Stomach (tissue), 4 donors: ENCODE results near the gene FARSB.

ENCODE experiments used
- POLR2A ChIP-seq, 4 donors: fragments of 450-650 bp; IDR thresholded peaks; one replicate each; pipeline ENCODE4 v1.6.1; 2016; ENCODE audit warnings: antibody characterized with exemption in 4 of 4, control low read depth in 2 of 4, mild to moderate bottlenecking in 1 of 4, moderate library complexity in 1 of 4
- POLR2AphosphoS5 ChIP-seq, 3 donors: sonication (generic); formaldehyde crosslinking; IDR thresholded peaks; one replicate each; pipeline ENCODE4 v1.6.1; 2016; ENCODE audit warnings: antibody characterized with exemption in 3 of 3
- TF ChIP-seq, protein P1 (sequence below), 7 experiments: fragments of 450-650 bp in 4 of 7; fragments of 200-600 bp in 3 of 7; sonication (generic) in 3 of 7; IDR thresholded peaks; one replicate each; pipeline ENCODE4 v1.5.1; 2016 to 2019; ENCODE audit warnings: antibody characterized with exemption in 7 of 7, control low read depth in 2 of 7, mild to moderate bottlenecking in 1 of 7

- TF ChIP-seq, protein P1, sequence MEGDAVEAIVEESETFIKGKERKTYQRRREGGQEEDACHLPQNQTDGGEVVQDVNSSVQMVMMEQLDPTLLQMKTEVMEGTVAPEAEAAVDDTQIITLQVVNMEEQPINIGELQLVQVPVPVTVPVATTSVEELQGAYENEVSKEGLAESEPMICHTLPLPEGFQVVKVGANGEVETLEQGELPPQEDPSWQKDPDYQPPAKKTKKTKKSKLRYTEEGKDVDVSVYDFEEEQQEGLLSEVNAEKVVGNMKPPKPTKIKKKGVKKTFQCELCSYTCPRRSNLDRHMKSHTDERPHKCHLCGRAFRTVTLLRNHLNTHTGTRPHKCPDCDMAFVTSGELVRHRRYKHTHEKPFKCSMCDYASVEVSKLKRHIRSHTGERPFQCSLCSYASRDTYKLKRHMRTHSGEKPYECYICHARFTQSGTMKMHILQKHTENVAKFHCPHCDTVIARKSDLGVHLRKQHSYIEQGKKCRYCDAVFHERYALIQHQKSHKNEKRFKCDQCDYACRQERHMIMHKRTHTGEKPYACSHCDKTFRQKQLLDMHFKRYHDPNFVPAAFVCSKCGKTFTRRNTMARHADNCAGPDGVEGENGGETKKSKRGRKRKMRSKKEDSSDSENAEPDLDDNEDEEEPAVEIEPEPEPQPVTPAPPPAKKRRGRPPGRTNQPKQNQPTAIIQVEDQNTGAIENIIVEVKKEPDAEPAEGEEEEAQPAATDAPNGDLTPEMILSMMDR (IDR thresholded peaks at IDR 0.05) = no peak
- no peak for TF ChIP-seq POLR2AphosphoS5 (IDR thresholded peaks at IDR 0.05)
- TF ChIP-seq POLR2A (IDR thresholded peaks at IDR 0.05) = no peak
These were observed 83.1 kb downstream of the FARSB start for GRCh38 chr2:222572751-222573174.
